CD4-positive, alpha-beta T cell treated with Interleukin-10 for 1 hour (primary cell): ENCODE data around the gene PRMT3.
"Not testable (repeated sequence)": the region's sequence is repeated elsewhere in the genome, so short reads cannot be mapped to it uniquely, and the experiment has no call there.

Experiments
- DNase-seq: peaks from one replicate; pipeline ENCODE4 v3.0.0-alpha.2; 2020

PRMT3 gene

GRCh38 chr11:20457934-20458680 lies 70.6 kb downstream of the PRMT3 start:
- no peak for DNase-seq

GRCh38 chr11:20458905-20459632 lies 71.6 kb downstream of the PRMT3 start:
- no peak for DNase-seq

GRCh38 chr11:20459865-20460264 lies 72.3 kb downstream of the PRMT3 start:
- no peak for DNase-seq

- no peak for DNase-seq
These were observed 77.0 kb downstream of the PRMT3 start for GRCh38 chr11:20464518-20464917.

GRCh38 chr11:20467487-20468185 lies 80.1 kb downstream of the PRMT3 start:
- no peak for DNase-seq

- no peak for DNase-seq
These were observed 82.8 kb downstream of the PRMT3 start for GRCh38 chr11:20470348-20470747.

- DNase-seq: not testable (repeated sequence)
These were observed 84.4 kb downstream of the PRMT3 start for GRCh38 chr11:20471929-20472328.

- no peak for DNase-seq
These were observed 86.8 kb downstream of the PRMT3 start for GRCh38 chr11:20474176-20474881.

- no peak for DNase-seq
These were observed 87.5 kb downstream of the PRMT3 start for GRCh38 chr11:20474882-20475517.

- no peak for DNase-seq
These were observed 90.0 kb downstream of the PRMT3 start for GRCh38 chr11:20477418-20478090.

- no peak for DNase-seq
These were observed 92.0 kb downstream of the PRMT3 start for GRCh38 chr11:20479513-20479912.

GRCh38 chr11:20483931-20484330 lies 96.4 kb downstream of the PRMT3 start:
- no peak for DNase-seq

- not testable (repeated sequence) for DNase-seq
These were observed 96.9 kb downstream of the PRMT3 start for GRCh38 chr11:20484416-20484815.

- no peak for DNase-seq
These were observed 100.8 kb downstream of the PRMT3 start for GRCh38 chr11:20488352-20488751.

- DNase-seq: no peak
These were observed 102.4 kb downstream of the PRMT3 start for GRCh38 chr11:20489948-20490347.

- no peak for DNase-seq
These were observed 105.8 kb downstream of the PRMT3 start for GRCh38 chr11:20493340-20493739.

GRCh38 chr11:20497124-20497792 lies 109.7 kb downstream of the PRMT3 start:
- DNase-seq: no peak

- no peak for DNase-seq
These were observed 113.7 kb downstream of the PRMT3 start for GRCh38 chr11:20501252-20501651.

GRCh38 chr11:20501971-20502370 lies 114.5 kb downstream of the PRMT3 start:
- no peak for DNase-seq

GRCh38 chr11:20511982-20512381 lies 124.5 kb downstream of the PRMT3 start:
- DNase-seq: no peak

GRCh38 chr11:20512869-20513268 lies 125.4 kb downstream of the PRMT3 start:
- DNase-seq: no peak
